ENCODE data around the gene FABP3. TPM values are rescaled to one million over a fixed set of nuclear protein-coding genes. Genes with fewer than 3 reads are reported as not detected.

The FABP3 gene
- total RNA-seq, 1 donor from 2014 or later: 2.2 TPM

GRCh38 chr1:31374511-31375196, 1.8 kb upstream of the FABP3 start:
- H3K4me3 ChIP-seq: no peak overlapping the region
- H3K4me1 ChIP-seq: peaks cover 24% of the 10 kb centered on the region
- H3K79me2 ChIP-seq (ENCODE audit: low read depth): no peaks in the 10 kb centered on the region
- no peak overlapping the region for H3K27ac ChIP-seq
- Mint-ChIP-seq H3K27me3 (ENCODE audit: insufficient read depth, low read depth) (peaks cover 2% of the 10 kb centered on the region), H3K4me3 (peak overlapping the region; percentile 24), H3K4me1 (peaks cover 49% of the 10 kb centered on the region), H3K27ac (peak overlapping the region; percentile 31), H3K9me3 (no peaks in the 10 kb centered on the region), H3K36me3 (no peaks in the 10 kb centered on the region)
- H3F3A ChIP-seq (ENCODE audit: low read depth): peaks cover 28% of the 10 kb centered on the region
- no peak for TF ChIP-seq EZH2phosphoT487 (IDR thresholded peaks at IDR 0.05)
- no peak for TF ChIP-seq CTCF (IDR thresholded peaks at IDR 0.05)
- H4K20me1 ChIP-seq (ENCODE audit: low read depth): peaks cover 4% of the 10 kb centered on the region
- H3K9me3 ChIP-seq (ENCODE audit: low read depth): no peaks in the 10 kb centered on the region
- no peak overlapping the region for H3K4me2 ChIP-seq
- no peaks in the 10 kb centered on the region for H3K36me3 ChIP-seq
- no peak for DNase-seq (ENCODE audit: low spot score)
- peaks cover 11% of the 10 kb centered on the region for H3K27me3 ChIP-seq
- no peak overlapping the region for H2AFZ ChIP-seq (replicated peaks)
- no peak overlapping the region for H3K9ac ChIP-seq

GRCh38 chr1:31373897-31374486, 1.1 kb upstream of the FABP3 start:
- H3K9me3 ChIP-seq (ENCODE audit: low read depth): no peaks in the 10 kb centered on the region
- H3K4me2 ChIP-seq: peak overlapping the region; percentile 83
- peak overlapping the region; percentile 96 for H3K27ac Mint-ChIP-seq
- H3K36me3 Mint-ChIP-seq: peaks cover 1% of the 10 kb centered on the region
- H3K9me3 Mint-ChIP-seq: no peaks in the 10 kb centered on the region
- TF ChIP-seq EZH2 (IDR thresholded peaks at IDR 0.05): no peak
- no peak for TF ChIP-seq EZH2phosphoT487 (IDR thresholded peaks at IDR 0.05)
- TF ChIP-seq CTCF (IDR thresholded peaks at IDR 0.05): no peak
- peak overlapping the region; percentile 61 for H2AFZ ChIP-seq (replicated peaks)
- no peak overlapping the region for H3K9ac ChIP-seq
- peaks cover 24% of the 10 kb centered on the region for H3K4me1 ChIP-seq
- peaks cover 28% of the 10 kb centered on the region for H3F3A ChIP-seq (ENCODE audit: low read depth)
- H3K27ac ChIP-seq: no peak overlapping the region
- H3K27me3 ChIP-seq: peaks cover 11% of the 10 kb centered on the region
- peaks cover 4% of the 10 kb centered on the region for H4K20me1 ChIP-seq (ENCODE audit: low read depth)
- peaks cover 49% of the 10 kb centered on the region for H3K4me1 Mint-ChIP-seq
- H3K4me3 Mint-ChIP-seq: peak overlapping the region; percentile 83
- no peaks in the 10 kb centered on the region for H3K36me3 ChIP-seq
- H3K27me3 Mint-ChIP-seq (ENCODE audit: insufficient read depth, low read depth): peaks cover 2% of the 10 kb centered on the region
- no peaks in the 10 kb centered on the region for H3K79me2 ChIP-seq (ENCODE audit: low read depth)
- H3K4me3 ChIP-seq: peak overlapping the region; percentile 55
- no peak for DNase-seq (ENCODE audit: low spot score)

GRCh38 chr1:31372751-31373055, 173 bp downstream of the FABP3 start:
- Histone ChIP-seq H3K27me3 (peaks cover 11% of the 10 kb centered on the region), H3K79me2 (ENCODE audit: low read depth) (no peaks in the 10 kb centered on the region), H3F3A (ENCODE audit: low read depth) (peaks cover 28% of the 10 kb centered on the region), H4K20me1 (ENCODE audit: low read depth) (peaks cover 8% of the 10 kb centered on the region), H3K36me3 (no peaks in the 10 kb centered on the region), H3K4me2 (peak overlapping the region; percentile 83), H3K27ac (no peak overlapping the region), H3K9me3 (ENCODE audit: low read depth) (no peaks in the 10 kb centered on the region), H3K4me3 (peak overlapping the region; percentile 55), H3K4me1 (peaks cover 24% of the 10 kb centered on the region), H2AFZ (replicated peaks) (peak overlapping the region; percentile 86), H3K9ac (no peak overlapping the region)
- TF ChIP-seq EZH2 (IDR thresholded peaks at IDR 0.05) (no peak), EZH2phosphoT487 (IDR thresholded peaks at IDR 0.05) (no peak), CTCF (IDR thresholded peaks at IDR 0.05) (no peak)
- Mint-ChIP-seq H3K27ac (peak overlapping the region; percentile 67), H3K4me3 (peak overlapping the region; percentile 46), H3K9me3 (no peaks in the 10 kb centered on the region), H3K27me3 (ENCODE audit: insufficient read depth, low read depth) (peaks cover 2% of the 10 kb centered on the region), H3K36me3 (peaks cover 1% of the 10 kb centered on the region), H3K4me1 (peaks cover 46% of the 10 kb centered on the region)
- no peak for DNase-seq (ENCODE audit: low spot score)
